HCT116 (cell line): Measurements from ENCODE around the gene WLS. TPM values are rescaled to one million over a fixed set of nuclear protein-coding genes. Genes with fewer than 3 reads are reported as not detected.

ENCODE experiments used
- ATAC-seq: fragments of 200-7000 bp; cut with Tn5 transposase; 2 replicates; pipeline ENCODE4 v1.9.1; 2020; ENCODE audit warnings: mild to moderate bottlenecking, moderate library complexity
- BruUV-seq: library from RNA; stranded (reverse); fragments of 400-500 nt; replicated peaks from 2 replicates; lab custom pipeline; 2021; lab: Mats Ljungman, UMichigan
- CTCF ChIA-PET: fragments of 300-600 bp; sonication (Branson Sonifier 250); formaldehyde crosslinking; loops from one replicate; lab custom pipeline; 2021; ENCODE audit warnings: antibody characterized with exemption; lab: Charles Lee
- POLR2A ChIA-PET: fragments of 300-600, 350-600 bp; sonication (Branson Sonifier 250); formaldehyde crosslinking; loops from one replicate; lab custom pipeline; 2021; ENCODE audit warnings: antibody characterized with exemption; lab: Charles Lee
- RAD21 ChIA-PET, 2 experiments: fragments of 300-600 bp; sonication (Branson Sonifier 250); formaldehyde crosslinking; loops; one replicate each; lab custom pipeline; 2023; ENCODE audit warnings: low total read pairs in 2 of 2; ENCODE audit not compliant: uncharacterized antibody in 2 of 2, unreplicated experiment in 2 of 2, low non-redundant PET in 1 of 2; lab: Charles Lee
- DNase-seq: peaks from one replicate; pipeline ENCODE4 v3.0.0-alpha.2; 2010; ENCODE audit warnings: low read depth, low spot score
- H2AFZ ChIP-seq: fragments of 200-600 bp; shearing (Covaris generic), sonication (generic); 2 replicates; pipeline ENCODE4 v1.6.1; 2017; ENCODE audit warnings: low read depth, mixed run types, mixed read lengths, antibody characterized with exemption, low read length; ENCODE audit not compliant: poor library complexity, severe bottlenecking
- H3K27ac ChIP-seq: 2 replicates; pipeline ENCODE4 v1.5.1; 2012; ENCODE audit warnings: low read depth, low read length
- H3K27me3 ChIP-seq: fragments of 200-600 bp; sonication (generic); 2 replicates; pipeline ENCODE4 v1.6.1; 2016; ENCODE audit warnings: mixed run types, low read length, mixed read lengths; ENCODE audit not compliant: insufficient read depth
- H3K36me3 ChIP-seq, 2 experiments: fragments of 200-500 bp in 1 of 2; fragments of 200-600 bp in 1 of 2; sonication (Bioruptor generic) in 1 of 2; sonication (generic) in 1 of 2; 2 replicates each; pipeline versions ENCODE4 v1.5.1 to v1.6.1; 2014 to 2016; ENCODE audit warnings: low read length in 2 of 2, inconsistent platforms in 1 of 2, mixed read lengths in 1 of 2, mixed run types in 1 of 2; ENCODE audit not compliant: insufficient read depth in 2 of 2, control insufficient read depth in 1 of 2
- H3K4me1 ChIP-seq, 2 experiments: fragments of 200-600 bp in 1 of 2; sonication (generic) in 1 of 2; 2 replicates each; pipeline versions ENCODE4 v1.5.1 to v1.6.1; 2012 to 2017; ENCODE audit warnings: low read length in 2 of 2, inconsistent platforms in 1 of 2, mild to moderate bottlenecking in 1 of 2, mixed read lengths in 1 of 2, mixed run types in 1 of 2, moderate library complexity in 1 of 2; ENCODE audit not compliant: insufficient read depth in 2 of 2, control insufficient read depth in 1 of 2
- H3K4me2 ChIP-seq: fragments of 200-600 bp; sonication (generic); 2 replicates; pipeline ENCODE4 v1.6.1; 2017; ENCODE audit warnings: mixed run types, low read length, mixed read lengths
- H3K4me3 ChIP-seq, 2 experiments: fragments of 200-600 bp in 1 of 2; sonication (generic) in 1 of 2; replicated peaks in 1 of 2; 2 replicates each; pipeline ENCODE4 v1.5.1; 2011 to 2016; ENCODE audit warnings: low read length in 2 of 2, control low read depth in 1 of 2, low read depth in 1 of 2, mild to moderate bottlenecking in 1 of 2, mixed read lengths in 1 of 2, mixed run types in 1 of 2
- H3K79me2 ChIP-seq: fragments of 200-600 bp; sonication (generic); 2 replicates; pipeline ENCODE4 v1.6.1; 2017; ENCODE audit warnings: mild to moderate bottlenecking, mixed run types, low read length, moderate library complexity, mixed read lengths; ENCODE audit not compliant: insufficient read depth
- H3K9ac ChIP-seq: fragments of 200-600 bp; sonication (generic); 2 replicates; pipeline ENCODE4 v1.6.1; 2016; ENCODE audit warnings: low read length, mixed read lengths
- H3K9me2 ChIP-seq: fragments of 200-600 bp; sonication (generic), shearing (Covaris generic); 2 replicates; pipeline ENCODE4 v1.6.1; 2017; ENCODE audit warnings: mixed run types, mild to moderate bottlenecking, moderate library complexity; ENCODE audit not compliant: insufficient read depth
- H3K9me3 ChIP-seq, 2 experiments: fragments of 200-500 bp in 1 of 2; fragments of 200-600 bp in 1 of 2; sonication (Bioruptor generic) in 1 of 2; sonication (generic) in 1 of 2; 2 replicates each; pipeline ENCODE4 v1.6.1; 2014 to 2017; ENCODE audit warnings: low read length in 2 of 2, mixed read lengths in 2 of 2, inconsistent platforms in 1 of 2, low read depth in 1 of 2, mild to moderate bottlenecking in 1 of 2, mixed run types in 1 of 2, moderate library complexity in 1 of 2; ENCODE audit not compliant: control insufficient read depth in 1 of 2, insufficient read depth in 1 of 2
- H4K20me1 ChIP-seq: fragments of 200-600 bp; sonication (generic), shearing (Covaris generic); 2 replicates; pipeline ENCODE4 v1.6.1; 2017; ENCODE audit warnings: mixed run types, mild to moderate bottlenecking, moderate library complexity; ENCODE audit not compliant: insufficient read depth
- ATF3 ChIP-seq: IDR thresholded peaks from 2 replicates; pipeline ENCODE4 v1.6.1; 2012
- CBX3 ChIP-seq: IDR thresholded peaks from 2 replicates; pipeline ENCODE4 v1.6.1; 2012; ENCODE audit warnings: low read depth
- CEBPB ChIP-seq: IDR thresholded peaks from 2 replicates; pipeline ENCODE4 v1.6.1; 2012; ENCODE audit warnings: low read depth
- CTCF ChIP-seq, 3 experiments: fragments of 200-600 bp in 1 of 3; sonication (generic) in 1 of 3; IDR thresholded peaks in 2 of 3; conservative IDR thresholded peaks in 1 of 3; 2 replicates each; pipeline ENCODE4 v1.5.1; 2012 to 2017; ENCODE audit warnings: low read depth in 2 of 3, low read length in 2 of 3, antibody characterized with exemption in 1 of 3, borderline replicate concordance in 1 of 3, control low read depth in 1 of 3, mild to moderate bottlenecking in 1 of 3, mixed read lengths in 1 of 3, mixed run types in 1 of 3, moderate library complexity in 1 of 3; ENCODE audit not compliant: insufficient read depth in 1 of 3
- EGR1 ChIP-seq: IDR thresholded peaks from 2 replicates; pipeline ENCODE4 v1.6.1; 2012; ENCODE audit warnings: low read depth
- ELF1 ChIP-seq: IDR thresholded peaks from 2 replicates; pipeline ENCODE4 v1.6.1; 2012; ENCODE audit warnings: low read depth, borderline replicate concordance
- JUND ChIP-seq: IDR thresholded peaks from 2 replicates; pipeline ENCODE4 v1.6.1; 2012
- POLR2A ChIP-seq: IDR thresholded peaks from 2 replicates; pipeline ENCODE4 v1.7.0; 2011; ENCODE audit warnings: borderline replicate concordance; ENCODE audit not compliant: insufficient read depth, insufficient read length; ENCODE audit errors: extremely low read depth
- POLR2AphosphoS5 ChIP-seq: IDR thresholded peaks from 2 replicates; pipeline ENCODE4 v1.6.1; 2011; ENCODE audit warnings: mild to moderate bottlenecking, low read depth, low read length, moderate library complexity
- RAD21 ChIP-seq: IDR thresholded peaks from 2 replicates; pipeline ENCODE4 v1.6.1; 2012; ENCODE audit warnings: low read depth, mild to moderate bottlenecking
- SIN3A ChIP-seq: IDR thresholded peaks from 2 replicates; pipeline ENCODE4 v1.6.1; 2012; ENCODE audit warnings: low read depth
- SP1 ChIP-seq: IDR thresholded peaks from 2 replicates; pipeline ENCODE4 v1.6.1; 2012; ENCODE audit warnings: low read depth
- SRF ChIP-seq: IDR thresholded peaks from 2 replicates; pipeline ENCODE4 v1.6.1; 2012; ENCODE audit warnings: low read depth
- YY1 ChIP-seq: IDR thresholded peaks from 2 replicates; pipeline ENCODE4 v1.6.1; 2011; ENCODE audit warnings: low read length, low read depth, moderate library complexity, mild to moderate bottlenecking; ENCODE audit not compliant: insufficient replicate concordance; ENCODE audit errors: extremely low read depth
- ZFX ChIP-seq: fragments of 450-650 bp; IDR thresholded peaks from 2 replicates; pipeline ENCODE4 v1.6.1; 2017
- intact Hi-C: fragments of 100-400 bp; cut with micrococcal nuclease; formaldehyde crosslinking; loops from 2 replicates; pipeline ENCODE4 v1.10.0; 2022
- total RNA-seq: library from RNA; stranded (reverse); gene quantifications from one replicate; pipeline ENCODE4 v1.2.1, GENCODE V29; 2021; ENCODE audit not compliant: unreplicated experiment
- TF ChIP-seq, protein P1 (sequence below): IDR thresholded peaks from 2 replicates; pipeline ENCODE4 v1.6.1; 2012; ENCODE audit warnings: low read depth

WLS gene
- total RNA-seq, 1 experiment from 2014 or later = 38.0 TPM

GRCh38 chr1:68230484-68230802, 1.9 kb downstream of the WLS start:
- H3K27me3 ChIP-seq = no peaks in the 10 kb centered on the region
- H3K36me3 ChIP-seq = no peaks in the 10 kb centered on the region
- CTCF ChIA-PET = interaction anchor here (0.8 kb wide), 1 partner anchor 167 kb away, joined by 3 read pairs; no protein-coding TSS in a partner anchor
- no peak overlapping the region for H3K4me3 ChIP-seq
- no peak overlapping the region for H2AFZ ChIP-seq
- POLR2A ChIA-PET = no interaction called here
- no peak for ATAC-seq
- peaks cover 11% of the 10 kb centered on the region; the same call in 1 of the 2 replicates for H3K79me2 ChIP-seq
- BruUV-seq = no TSS peak
- DNase-seq = no peak
- H3K9ac ChIP-seq = no peak overlapping the region
- no peak overlapping the region for H3K4me2 ChIP-seq
- H3K27ac ChIP-seq = no peak overlapping the region
- no peaks in the 10 kb centered on the region for H3K9me3 ChIP-seq
- RAD21 ChIA-PET = no interaction called here
- H3K9me2 ChIP-seq = no peaks in the 10 kb centered on the region
- TF ChIP-seq YY1 = no peak
- no peak for TF ChIP-seq SP1
- TF ChIP-seq POLR2AphosphoS5 = no peak
- no peak for TF ChIP-seq SIN3A
- TF ChIP-seq EGR1 = no peak
- TF ChIP-seq RAD21 = no peak
- no peak for TF ChIP-seq JUND
- no peak for TF ChIP-seq CBX3
- no peak for TF ChIP-seq ATF3
- peaks cover 7 to 11% of the 10 kb centered on the region in 2 experiments; a peak in 3 of 4 replicates for H3K4me1 ChIP-seq
- no peaks in the 10 kb centered on the region for H4K20me1 ChIP-seq
- intact Hi-C loops = no loop called here

DNA sequence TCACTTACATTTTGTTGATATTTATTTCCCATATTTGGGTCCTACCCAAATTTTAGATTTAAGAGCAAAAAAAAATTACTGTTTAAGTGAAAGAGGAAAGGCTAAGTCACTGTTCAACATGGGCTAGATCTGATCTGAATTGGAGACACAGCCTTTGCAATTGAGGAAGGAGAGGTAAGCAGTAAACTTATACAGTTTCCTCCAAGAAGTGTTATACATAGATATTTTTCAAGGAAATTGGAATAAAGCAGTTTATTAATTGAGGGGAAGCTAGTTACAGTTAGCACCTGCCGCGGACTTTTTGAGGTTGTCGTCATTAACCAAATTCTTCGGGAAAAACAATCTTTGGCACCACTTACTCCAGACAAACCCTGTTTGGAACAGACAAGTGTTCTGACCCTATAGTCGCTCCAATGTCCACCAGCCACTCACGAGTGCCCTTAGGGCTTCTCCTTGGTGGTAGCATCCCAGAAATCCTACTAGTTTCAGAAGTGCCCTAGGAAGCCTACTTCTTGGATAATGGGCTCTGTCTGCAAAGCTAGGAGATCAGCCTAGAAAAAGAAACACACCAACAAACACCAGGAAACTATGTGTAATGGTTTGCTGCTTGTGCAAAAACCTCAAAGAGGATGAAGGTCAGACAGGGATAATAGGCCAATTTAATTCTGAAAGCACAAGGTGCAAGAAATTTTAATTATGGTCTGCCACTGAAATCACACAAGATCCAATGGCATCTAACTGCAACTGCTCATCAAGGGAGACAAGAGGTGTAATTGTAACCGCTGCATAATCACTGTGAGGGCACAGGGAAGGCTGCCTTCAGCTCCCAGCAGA, 2.5 kb downstream of the WLS start:
- H3K79me2 ChIP-seq = peaks cover 11% of the 10 kb centered on the region; the same call in 1 of the 2 replicates
- no peaks in the 10 kb centered on the region for H3K36me3 ChIP-seq
- no peak overlapping the region for H3K4me2 ChIP-seq
- POLR2A ChIA-PET = no interaction called here
- BruUV-seq = no TSS peak
- H3K9ac ChIP-seq = no peak overlapping the region
- H3K4me1 ChIP-seq = peaks cover 7 to 11% of the 10 kb centered on the region in 2 experiments; a peak in 3 of 4 replicates
- DNase-seq (no peak), ATAC-seq (no peak)
- no peak overlapping the region for H3K4me3 ChIP-seq
- no peak overlapping the region for H3K27ac ChIP-seq
- CTCF ChIA-PET = no interaction called here
- H3K9me2 ChIP-seq = no peaks in the 10 kb centered on the region
- H2AFZ ChIP-seq = no peak overlapping the region
- RAD21 ChIA-PET = no interaction called here
- H3K27me3 ChIP-seq = no peaks in the 10 kb centered on the region
- H4K20me1 ChIP-seq = no peaks in the 10 kb centered on the region
- no peaks in the 10 kb centered on the region for H3K9me3 ChIP-seq
- intact Hi-C loops = no loop called here
- no peak for TF ChIP-seq ELF1
- TF ChIP-seq, protein P1, sequence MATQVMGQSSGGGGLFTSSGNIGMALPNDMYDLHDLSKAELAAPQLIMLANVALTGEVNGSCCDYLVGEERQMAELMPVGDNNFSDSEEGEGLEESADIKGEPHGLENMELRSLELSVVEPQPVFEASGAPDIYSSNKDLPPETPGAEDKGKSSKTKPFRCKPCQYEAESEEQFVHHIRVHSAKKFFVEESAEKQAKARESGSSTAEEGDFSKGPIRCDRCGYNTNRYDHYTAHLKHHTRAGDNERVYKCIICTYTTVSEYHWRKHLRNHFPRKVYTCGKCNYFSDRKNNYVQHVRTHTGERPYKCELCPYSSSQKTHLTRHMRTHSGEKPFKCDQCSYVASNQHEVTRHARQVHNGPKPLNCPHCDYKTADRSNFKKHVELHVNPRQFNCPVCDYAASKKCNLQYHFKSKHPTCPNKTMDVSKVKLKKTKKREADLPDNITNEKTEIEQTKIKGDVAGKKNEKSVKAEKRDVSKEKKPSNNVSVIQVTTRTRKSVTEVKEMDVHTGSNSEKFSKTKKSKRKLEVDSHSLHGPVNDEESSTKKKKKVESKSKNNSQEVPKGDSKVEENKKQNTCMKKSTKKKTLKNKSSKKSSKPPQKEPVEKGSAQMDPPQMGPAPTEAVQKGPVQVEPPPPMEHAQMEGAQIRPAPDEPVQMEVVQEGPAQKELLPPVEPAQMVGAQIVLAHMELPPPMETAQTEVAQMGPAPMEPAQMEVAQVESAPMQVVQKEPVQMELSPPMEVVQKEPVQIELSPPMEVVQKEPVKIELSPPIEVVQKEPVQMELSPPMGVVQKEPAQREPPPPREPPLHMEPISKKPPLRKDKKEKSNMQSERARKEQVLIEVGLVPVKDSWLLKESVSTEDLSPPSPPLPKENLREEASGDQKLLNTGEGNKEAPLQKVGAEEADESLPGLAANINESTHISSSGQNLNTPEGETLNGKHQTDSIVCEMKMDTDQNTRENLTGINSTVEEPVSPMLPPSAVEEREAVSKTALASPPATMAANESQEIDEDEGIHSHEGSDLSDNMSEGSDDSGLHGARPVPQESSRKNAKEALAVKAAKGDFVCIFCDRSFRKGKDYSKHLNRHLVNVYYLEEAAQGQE = no peak
- no peak for TF ChIP-seq CBX3
- no peak for TF ChIP-seq SIN3A
- no peak for TF ChIP-seq CEBPB
- TF ChIP-seq CTCF (IDR thresholded peaks at IDR 0.05 in 2 of 3, conservative IDR thresholded peaks at IDR 0.05 in 1 of 3; ENCODE audit: borderline replicate concordance in 1 of 3, insufficient read depth in 1 of 3, low read depth in 2 of 3, low read length in 2 of 3) = no peak
- no peak for TF ChIP-seq POLR2A
- no peak for TF ChIP-seq ZFX
- no peak for TF ChIP-seq SRF
